GM19043 (cell line): Measurements from ENCODE around the gene LRRC8E.

Source experiments
- ATAC-seq: cut with Tn5 transposase; IDR thresholded peaks from one replicate; pipeline ENCODE4 v1.9.1; 2021; ENCODE audit warnings: low read depth; ENCODE audit not compliant: unreplicated experiment

Gene LRRC8E

DNA sequence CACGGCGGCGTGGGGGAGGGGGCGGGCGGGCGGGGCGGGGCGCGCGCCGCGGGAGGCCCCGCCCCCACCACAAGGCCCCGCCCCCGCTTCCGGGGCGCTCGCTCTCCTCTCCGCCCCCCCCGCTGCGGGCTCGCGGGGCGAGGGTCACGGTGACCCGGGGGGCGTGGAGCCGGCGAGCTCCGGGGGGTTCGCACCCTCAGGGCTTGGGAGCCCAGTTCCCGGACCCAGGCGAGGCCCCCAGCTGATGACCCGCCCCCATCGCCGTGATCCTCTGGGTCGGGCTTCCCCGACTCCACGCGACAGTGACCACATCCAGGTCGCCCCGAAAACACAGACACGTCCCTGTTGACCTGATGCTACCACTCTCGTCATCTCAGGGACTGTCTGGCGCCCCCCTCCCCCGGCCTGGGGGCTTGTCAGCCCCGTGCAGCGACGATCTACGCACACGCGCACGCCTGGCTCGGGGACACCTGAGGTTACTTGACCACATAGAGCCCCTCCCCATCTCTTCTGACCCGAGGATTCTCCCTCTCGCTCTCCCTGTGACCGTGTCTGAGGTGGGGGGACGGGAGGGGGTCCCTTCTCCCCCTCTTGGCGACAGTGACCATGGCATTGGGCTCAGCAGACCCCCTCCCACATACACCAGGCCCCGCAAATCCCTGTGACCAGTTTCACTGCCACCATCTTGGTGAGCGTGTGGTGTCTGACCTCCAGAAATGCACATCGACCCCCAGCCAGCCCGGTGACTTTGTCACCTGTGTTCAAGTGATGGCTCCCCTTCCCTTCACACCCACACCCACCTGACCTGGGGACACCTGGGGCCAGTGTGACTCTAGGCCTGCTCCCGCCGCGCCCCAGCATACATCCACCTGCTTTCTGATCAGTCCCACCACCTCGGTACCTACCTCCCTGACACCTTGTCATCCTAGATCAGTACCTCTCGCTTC is 16.0 kb downstream of the LRRC8E start:
- ATAC-seq, result peak; percentile 23

DNA sequence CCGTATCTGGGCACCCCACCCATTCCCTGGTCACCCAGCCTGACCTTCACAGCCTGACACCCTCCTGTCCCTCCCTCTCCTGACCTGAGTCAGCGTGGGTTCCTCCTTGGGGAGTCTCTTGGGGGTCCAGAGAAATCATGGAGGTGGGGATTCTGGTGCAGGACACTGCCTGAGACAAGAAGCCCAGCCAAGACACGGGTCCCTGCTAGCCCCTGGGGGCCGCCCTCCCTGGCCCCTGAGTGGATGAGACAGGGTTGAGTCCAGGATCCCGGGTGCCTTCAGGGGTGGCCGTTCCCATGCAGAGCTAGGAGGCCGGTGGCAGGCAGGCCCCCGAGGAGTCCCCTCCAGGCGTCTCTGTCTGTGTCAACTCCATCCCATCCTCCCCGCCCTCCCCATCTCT is 17.0 kb downstream of the LRRC8E start:
- ATAC-seq, result no peak

GRCh38 chr19:7905859-7906258 is 17.5 kb downstream of the LRRC8E start:
- ATAC-seq, result no peak

DNA sequence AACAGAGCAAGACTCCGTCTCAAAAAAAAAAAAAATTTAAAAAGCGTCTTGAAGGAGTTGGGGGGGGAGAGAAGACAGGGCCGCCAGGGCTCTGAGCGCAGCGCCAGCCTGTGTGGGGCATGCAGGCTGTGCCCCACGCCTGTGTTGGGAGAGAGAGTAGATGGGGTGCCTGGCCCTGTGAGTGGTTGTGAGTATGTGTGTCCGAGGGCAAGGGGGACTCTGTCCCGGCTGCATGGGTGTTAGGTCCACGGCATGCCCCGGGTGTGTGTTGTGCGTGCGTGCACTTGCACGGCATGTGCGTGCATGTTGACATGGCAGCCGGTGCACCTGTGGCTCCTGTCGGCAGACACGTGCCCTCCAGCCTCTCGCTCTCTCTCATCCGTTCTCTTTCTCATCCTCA is 18.8 kb downstream of the LRRC8E start:
- ATAC-seq, result no peak

GRCh38 chr19:7907544-7907943 is 19.2 kb downstream of the LRRC8E start:
- ATAC-seq, result no peak

DNA sequence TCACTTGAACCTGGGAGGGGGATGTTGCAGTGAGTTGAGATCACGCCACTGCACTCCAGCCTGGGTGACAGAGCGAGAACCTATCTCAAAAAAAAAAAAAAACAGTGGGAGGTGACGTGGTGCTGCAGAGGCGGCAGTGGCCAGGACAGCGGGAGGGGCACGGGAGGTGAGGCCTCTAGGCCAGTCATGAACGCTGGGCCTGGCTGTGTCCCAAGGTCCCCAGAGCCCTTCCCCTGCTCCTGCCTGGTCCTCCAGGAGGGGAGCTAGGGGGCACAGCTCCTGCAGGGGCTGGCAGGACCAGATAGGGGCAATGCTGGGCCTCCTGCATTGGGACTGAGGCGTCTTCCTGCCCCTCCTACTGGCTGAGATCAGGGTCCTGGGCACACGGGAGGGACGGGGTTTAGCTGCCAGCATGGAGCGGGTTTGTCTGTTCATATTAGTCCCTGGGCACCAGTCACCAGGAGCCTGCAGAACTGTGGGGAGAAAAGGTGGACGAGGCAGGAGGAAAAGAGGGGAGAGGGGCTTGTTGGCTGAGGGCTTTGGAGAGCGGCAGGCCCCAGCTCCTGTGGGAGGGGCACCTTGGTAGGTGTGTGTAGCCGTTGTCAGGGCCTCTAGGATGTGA is 19.9 kb downstream of the LRRC8E start:
- ATAC-seq, result no peak

DNA sequence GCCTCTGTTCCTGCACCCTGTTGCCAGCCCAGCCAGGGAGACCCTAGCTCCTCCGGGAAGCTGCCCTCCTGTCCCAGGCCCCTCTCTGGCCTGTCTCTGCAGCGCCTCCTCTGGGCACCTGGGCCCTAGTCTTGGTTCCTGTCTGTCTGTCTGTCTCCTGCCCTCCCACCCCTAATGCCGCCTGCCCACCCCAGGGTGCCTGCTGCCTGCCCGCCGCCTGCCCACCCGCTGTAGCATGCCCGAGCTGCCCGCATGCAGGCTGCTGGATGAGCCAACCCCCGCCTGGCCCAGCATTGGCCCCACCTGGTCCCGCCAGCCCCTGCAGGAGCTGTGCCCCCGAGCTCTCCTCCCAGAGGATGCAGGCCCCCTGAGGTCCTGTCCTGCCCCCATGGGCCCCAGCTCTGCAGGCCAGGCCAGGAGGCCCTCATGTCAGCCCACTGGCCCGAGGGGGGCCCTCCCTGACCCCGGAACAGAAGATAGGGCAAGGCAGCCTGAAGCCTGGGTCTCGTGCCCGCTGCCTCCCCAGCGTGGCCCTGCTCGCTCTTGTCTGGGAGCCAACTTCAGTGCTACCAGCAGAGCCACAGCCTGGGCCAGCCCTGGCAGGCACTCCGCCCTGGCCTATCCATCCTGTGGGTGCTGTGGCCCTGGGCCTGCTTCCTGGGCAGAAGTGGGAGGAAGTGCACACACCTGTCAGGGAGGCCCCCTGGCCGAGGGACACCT is 20.6 kb downstream of the LRRC8E start:
- no peak for ATAC-seq

DNA sequence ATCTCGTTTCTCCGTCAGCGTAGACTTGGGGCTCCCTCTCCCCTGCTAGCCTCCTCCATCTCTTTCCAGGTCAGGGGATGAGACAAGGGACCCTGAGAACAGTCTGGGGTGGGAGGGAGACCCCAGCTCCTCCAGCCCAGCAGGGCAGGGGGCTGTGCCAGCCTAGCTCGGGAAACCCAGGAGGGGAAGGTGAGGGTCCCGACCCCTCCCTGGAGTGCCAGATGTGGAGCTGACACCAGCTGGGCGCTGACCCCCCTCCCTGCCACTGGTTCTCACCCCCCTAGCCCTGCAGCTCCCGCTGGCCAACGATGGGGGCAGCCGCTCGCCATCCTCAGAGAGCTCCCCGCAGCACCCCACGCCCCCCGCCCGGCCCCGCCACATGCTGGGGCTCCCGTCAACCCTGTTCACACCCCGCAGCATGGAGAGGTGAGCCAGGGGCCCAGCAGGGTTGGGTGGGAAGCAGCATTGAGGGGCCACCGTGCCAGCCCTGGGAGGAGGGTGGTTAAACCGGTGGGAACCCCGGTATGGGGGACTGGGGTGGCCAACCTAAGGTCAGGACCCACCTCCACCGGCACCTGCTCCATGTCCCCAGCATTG is 21.3 kb downstream of the LRRC8E start:
- no peak for ATAC-seq

DNA sequence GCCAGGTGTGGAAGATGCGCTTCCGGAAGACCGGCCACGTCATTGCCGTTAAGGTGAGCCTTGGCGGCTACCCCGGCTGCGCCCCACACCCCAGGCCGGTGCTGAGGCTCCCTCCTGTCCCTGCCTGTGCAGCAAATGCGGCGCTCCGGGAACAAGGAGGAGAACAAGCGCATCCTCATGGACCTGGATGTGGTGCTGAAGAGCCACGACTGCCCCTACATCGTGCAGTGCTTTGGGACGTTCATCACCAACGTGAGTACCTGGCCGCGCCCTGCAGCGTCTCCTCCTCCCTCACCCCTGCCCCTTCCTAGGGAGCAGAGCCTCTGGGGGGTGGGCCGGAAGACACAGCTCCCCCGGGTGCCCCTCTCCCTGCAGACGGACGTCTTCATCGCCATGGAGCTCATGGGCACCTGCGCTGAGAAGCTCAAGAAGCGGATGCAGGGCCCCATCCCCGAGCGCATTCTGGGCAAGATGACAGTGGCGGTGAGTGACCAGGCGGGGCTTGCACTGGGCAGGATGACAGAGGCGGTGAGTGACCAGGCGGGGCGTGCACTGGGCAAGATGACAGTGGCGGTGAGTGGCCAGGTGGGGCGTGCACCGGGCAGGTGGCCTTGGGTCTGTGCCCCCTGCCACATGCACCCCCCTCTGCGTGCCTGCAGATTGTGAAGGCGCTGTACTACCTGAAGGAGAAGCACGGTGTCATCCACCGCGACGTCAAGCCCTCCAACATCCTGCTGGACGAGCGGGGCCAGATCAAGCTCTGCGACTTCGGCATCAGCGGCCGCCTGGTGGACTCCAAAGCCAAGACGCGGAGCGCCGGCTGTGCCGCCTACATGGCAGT is 22.2 kb downstream of the LRRC8E start:
- no peak for ATAC-seq

GRCh38 chr19:7911508-7912143 is 23.3 kb downstream of the LRRC8E start:
- ATAC-seq, result no peak

- no peak for ATAC-seq
Measured at GRCh38 chr19:7912144-7912696, 23.9 kb downstream of the LRRC8E start.

GRCh38 chr19:7912697-7913564 is 24.6 kb downstream of the LRRC8E start:
- no peak for ATAC-seq

- no peak for ATAC-seq
Measured at GRCh38 chr19:7913652-7914051, 25.3 kb downstream of the LRRC8E start.

DNA sequence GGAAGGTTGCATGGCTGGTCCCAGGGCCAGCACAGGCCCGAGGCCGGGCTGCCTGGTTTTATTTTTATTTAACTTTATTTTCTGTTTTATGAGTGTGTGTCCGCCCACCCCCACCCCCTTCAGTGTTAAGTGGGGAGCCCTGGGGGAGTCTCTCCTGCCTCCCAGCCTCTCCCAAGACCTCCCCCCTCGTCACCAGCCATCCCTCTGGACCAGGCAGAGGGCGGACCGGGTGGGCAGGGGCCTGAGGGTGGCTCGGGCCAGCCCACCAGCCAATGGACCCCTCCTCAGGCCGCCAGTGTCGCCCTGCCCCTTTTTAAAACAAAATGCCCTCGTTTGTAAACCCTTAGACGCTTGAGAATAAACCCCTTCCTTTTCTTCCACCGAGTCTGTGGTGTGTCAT is 25.8 kb downstream of the LRRC8E start:
- no peak for ATAC-seq

DNA sequence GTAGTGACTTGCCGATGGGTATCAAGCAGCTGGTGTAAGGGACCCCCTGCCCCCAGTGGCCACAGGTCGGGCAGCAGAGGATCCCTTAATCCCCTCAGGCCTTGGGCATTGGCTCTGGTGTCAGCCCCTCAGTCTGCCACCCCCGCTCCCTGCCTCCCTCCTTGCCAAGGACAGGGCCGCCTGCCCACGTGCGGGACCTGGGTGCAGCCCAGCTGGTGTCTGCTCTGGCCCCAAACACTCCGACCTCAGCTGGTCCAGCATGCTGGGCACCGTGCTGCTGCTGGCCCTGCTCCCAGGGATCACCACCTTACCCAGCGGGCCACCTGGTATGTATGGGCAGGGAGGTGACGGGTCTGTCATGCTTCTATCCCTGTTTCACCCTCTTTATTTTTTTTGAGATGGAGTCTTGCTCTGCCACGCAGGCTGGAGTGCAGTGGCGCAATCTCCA is 26.3 kb downstream of the LRRC8E start, which contains the start of gene TGFBR3L:
TGFBR3L (plus strand) TSS at position 233 of the 448 bp plus-strand sequence.
- no peak for ATAC-seq

GRCh38 chr19:7915250-7916102 is 27.2 kb downstream of the LRRC8E start:
- no peak for ATAC-seq
